ENCODE data around the gene COPE.

Gene COPE

DNA sequence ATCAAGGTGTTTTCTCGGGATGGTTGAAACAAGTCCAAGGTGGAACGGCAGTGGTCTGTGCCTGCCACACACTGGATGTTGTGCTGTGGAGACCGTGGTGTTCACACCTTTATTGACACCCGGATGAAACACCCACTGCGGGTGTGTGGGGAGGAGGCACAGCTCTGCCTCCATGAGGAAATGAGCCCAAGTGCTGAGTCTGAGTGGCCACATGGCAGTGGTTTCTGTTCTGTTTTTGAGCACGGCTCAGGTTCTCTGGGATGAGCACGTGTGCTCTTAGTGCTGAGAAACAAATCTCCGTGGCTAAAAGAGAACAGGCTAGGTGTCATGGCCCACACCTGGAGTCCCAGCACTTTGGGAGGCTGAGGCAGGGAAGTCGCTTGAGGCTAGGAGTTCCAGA, 58.0 kb downstream of the COPE start:
- peak in 1 of 42 donors; percentile 30 for DNase-seq
- intact Hi-C loops (cut with DNase I), result no loop called here

DNA sequence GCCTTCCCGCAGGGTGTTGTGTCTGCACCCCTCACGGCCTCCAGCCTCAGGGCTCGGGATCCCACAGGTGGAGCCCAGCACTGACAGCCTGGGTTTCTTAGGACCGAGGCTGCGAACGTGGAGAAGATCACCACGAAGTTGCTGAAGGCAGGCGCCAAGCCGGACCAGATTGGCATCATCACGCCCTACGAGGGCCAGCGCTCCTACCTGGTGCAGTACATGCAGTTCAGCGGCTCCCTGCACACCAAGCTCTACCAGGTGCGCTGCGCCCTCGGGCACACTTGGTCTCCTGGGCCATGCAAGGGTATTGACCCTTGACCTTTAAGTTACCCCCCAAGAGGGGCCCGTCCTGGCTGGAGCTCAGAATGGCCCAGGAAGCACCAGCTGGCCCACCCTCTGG, 58.5 kb downstream of the COPE start:
- intact Hi-C loops (cut with DNase I), result no loop called here
- DNase-seq, result no peak

DNA sequence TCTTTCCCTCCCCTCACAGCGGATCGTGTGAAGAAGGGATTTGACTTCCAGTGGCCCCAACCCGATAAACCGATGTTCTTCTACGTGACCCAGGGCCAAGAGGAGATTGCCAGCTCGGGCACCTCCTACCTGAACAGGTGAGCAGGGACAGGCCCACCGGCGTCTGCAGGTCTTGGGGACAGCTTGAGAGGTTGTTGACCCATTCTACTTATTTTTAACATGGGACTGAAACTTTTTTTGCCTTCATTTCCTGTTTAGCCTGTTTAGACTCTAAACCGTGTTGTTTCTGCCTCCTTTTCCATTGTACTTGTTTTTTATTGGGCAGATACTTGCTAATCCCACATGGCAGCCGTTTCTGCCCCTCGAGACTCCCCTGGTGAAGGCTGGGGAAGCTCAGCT, 58.9 kb downstream of the COPE start:
- DNase-seq, result no peak
- intact Hi-C loops (cut with DNase I), result no loop called here

DNA sequence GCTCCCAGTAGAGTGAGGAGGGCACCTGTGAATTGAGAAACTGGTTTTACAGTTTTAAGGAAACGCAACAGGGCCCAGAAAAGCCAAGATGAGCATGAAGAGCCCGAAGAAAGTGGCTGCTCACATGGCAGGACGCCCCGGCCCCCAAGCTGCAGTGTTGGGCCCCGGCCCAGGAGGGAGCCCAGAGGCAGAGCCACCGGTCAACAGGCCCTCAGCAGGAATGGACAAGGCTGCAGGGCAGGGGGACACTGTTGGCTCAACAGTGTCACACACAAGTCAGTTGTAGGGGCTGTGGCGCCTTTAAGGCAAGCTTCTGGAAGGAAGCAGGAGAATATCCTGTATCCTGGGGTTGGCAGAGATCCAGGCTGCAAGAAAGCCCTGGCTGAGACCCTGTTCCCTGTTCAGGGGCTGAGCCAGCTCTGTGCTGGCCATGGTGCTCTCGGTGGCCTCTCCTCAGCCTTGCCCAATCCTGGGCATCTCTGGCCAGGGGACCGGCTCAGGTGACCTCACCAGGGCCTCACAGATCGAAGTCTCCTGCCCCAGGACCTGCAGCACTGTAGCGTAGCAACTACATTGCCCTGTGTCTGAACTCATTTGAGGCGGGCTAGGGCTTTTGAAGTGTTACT, 59.4 kb downstream of the COPE start:
- intact Hi-C loops (cut with DNase I), result no loop called here
- peak in 3 of 42 donors; percentile 22 to 52 (median 38) for DNase-seq

DNA sequence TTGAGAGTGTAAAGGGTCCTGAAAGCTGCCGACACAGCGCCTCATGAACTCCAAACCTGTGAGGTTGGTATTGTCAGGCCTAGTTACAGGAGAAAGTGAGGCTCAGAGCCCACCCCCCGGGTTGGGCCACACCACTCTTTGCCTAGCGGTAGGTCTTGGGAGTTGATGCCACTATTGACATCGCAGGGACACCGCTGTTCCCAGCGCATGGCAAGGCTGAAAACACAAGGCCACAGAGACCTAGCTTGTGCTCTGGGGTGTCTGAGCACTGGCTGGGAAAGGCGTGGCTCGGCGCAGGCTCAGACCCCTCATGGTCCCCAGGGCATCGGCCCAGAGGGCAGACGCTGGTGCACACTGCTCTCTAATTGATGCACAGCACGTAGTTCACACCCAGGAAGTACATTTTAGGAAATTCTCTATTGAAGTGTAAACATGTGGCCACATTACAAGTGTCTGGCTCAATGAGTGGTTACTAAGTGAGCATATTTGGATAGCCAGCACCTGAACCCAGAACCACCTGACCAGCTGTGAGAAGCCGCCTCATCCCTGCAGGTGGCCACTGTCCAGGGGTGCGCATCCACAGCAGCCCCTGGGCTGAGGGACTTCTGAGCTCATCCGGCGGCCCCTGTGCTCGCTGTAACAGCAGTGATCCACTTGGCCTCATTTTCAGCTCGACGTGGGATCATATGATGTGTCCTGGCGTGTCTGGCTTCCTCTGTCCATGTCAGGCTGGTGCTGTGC, 60.1 kb downstream of the COPE start:
- no peak for DNase-seq
- intact Hi-C loops (cut with DNase I), result no loop called here

DNA sequence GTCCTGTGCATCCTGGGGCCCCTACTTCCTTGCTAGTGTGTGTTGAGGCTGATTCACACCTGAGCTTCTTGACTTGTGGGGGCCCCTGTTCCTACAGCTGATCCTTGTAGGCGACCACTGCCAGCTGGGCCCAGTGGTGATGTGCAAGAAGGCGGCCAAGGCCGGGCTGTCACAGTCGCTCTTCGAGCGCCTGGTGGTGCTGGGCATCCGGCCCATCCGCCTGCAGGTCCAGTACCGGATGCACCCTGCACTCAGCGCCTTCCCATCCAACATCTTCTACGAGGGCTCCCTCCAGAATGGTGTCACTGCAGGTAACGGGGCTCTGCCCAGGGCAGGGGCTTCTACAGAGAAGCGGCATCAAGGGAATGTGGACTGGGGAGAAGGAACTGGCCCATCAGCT, 62.0 kb downstream of the COPE start:
- intact Hi-C loops (cut with DNase I), result no loop called here
- no peak for DNase-seq

DNA sequence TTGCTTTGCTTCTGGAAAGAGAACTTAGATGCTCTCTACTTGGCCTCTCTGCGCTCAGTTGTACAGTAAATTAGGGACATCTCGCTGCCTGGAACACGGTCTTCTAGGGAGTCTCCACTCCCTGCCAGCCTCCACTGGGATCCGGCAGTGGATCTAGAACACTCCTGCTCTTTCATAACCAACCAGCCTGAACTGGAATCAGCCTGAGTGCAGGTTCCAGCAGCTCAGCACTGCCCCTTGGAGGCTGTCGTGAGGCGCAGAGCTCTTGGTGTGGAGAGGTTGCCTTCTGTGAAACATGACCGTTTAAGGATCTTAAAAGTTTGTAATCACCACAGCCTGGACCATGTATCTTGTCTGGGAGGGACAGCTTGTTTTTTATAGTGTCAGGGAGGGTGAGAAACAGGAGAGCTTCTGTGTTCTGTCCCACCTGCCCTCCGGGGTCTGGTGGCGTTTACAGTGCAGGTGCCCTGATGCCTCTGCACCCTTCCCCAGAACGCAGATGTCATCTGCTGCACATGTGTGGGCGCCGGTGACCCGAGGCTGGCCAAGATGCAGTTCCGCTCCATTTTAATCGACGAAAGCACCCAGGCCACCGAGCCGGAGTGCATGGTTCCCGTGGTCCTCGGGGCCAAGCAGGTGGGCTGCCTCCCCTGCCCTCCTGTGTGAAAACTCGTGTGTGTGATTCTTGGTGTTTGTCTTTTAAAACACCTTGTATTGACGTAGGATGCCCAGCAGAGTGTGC, 62.6 kb downstream of the COPE start:
- peak; percentile 43 to 93 (median 78) for DNase-seq
- intact Hi-C loops (cut with DNase I), result no loop called here

DNA sequence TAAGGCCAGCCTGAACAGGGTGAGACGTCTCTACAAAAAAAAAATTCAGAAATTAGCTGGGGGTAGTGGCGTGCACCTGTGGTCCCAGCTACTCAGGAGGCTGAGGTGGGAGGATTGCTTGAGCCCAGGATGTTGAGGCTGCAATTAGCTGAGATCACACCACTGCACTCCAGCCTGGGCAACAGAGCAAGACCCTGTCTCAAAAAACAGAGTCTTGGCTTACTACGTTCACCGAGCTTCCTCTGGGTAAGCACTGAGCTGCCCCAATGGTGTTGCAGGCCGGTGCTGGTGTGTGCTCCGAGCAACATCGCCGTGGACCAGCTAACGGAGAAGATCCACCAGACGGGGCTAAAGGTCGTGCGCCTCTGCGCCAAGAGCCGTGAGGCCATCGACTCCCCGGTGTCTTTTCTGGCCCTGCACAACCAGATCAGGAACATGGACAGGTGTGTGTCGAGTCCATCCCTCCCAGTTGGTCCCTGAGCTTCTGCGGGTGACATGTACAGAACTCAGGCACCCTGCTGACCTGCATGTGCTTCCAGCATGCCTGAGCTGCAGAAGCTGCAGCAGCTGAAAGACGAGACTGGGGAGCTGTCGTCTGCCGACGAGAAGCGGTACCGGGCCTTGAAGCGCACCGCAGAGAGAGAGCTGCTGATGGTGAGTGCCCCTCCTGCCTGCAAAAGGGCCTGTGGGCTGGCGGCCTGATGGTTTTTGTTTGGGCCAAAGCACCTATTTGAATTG, 63.4 kb downstream of the COPE start:
- intact Hi-C loops (cut with DNase I), result no loop called here
- DNase-seq, result no peak

DNA sequence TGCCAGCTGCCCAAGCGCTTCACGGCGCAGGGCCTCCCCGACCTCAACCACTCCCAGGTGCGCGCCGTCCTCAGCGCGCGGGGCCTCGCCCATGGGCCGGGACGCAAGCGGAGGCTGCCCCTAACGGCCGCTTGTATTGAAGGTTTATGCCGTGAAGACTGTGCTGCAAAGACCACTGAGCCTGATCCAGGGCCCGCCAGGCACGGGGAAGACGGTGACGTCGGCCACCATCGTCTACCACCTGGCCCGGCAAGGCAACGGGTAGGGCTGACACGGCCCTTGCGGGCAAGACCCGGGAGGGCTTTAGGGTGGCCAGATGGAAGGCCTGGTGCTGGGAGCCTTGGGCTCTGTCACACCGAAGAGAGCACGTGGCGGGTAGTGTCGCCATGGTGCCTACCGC, 64.2 kb downstream of the COPE start:
- intact Hi-C loops (cut with DNase I), result no loop called here
- no peak for DNase-seq

DNA sequence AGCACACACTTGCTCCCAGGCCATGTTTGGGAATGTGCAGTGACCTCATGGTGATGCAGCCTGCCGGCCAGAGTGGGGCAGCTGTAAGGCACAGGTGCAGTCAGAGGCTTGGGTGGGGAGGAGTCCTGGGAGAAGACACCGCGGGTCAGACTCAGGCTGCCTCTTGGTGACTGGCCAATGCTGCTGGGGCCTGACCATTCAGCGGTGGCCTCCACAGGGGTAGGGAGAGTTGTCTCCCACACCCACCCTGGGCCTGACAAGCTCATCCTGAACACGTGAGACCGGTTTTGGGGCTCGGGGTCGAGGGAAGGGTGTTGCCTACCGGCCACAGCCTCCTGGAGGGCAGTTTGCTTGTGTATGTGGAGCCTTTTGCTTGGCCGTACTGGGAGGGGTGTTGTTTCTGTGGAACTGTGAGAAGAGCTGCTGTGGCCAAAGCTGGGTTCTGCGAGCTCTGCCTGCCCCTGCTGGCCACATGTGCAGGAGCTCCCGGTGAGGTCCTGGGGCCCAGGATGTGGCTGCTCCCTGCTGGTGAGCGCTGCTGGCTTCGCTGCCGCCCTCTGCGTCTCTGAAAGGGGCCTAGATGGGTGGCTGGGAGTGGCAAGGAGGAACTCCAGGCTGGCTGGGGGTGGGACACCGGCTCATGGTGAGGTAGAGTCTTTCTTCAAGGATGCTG, 65.3 kb downstream of the COPE start:
- intact Hi-C loops (cut with DNase I), result no loop called here
- peak in 1 of 42 donors; percentile 46 for DNase-seq

DNA sequence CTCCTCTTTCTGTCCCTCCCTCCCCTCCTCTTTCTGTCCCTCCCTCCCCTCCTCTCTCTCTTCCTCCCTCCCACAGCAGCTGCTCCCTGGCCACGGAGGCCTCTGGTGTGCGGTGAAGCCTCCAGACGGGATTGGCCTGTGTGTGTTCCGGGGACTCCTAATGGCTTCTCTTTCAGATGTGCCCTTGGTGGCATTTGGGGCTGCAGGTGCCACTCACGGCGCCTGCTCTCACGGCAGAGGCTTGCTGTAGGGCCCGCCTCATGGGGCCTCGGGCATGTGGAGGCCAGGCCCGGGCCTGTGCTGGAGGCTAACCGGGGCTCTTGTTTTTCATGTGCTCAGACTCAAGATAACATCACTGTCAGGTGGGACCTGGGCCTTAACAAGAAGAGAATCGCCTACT, 66.5 kb downstream of the COPE start:
- intact Hi-C loops (cut with DNase I), result no loop called here
- DNase-seq, result no peak

DNA sequence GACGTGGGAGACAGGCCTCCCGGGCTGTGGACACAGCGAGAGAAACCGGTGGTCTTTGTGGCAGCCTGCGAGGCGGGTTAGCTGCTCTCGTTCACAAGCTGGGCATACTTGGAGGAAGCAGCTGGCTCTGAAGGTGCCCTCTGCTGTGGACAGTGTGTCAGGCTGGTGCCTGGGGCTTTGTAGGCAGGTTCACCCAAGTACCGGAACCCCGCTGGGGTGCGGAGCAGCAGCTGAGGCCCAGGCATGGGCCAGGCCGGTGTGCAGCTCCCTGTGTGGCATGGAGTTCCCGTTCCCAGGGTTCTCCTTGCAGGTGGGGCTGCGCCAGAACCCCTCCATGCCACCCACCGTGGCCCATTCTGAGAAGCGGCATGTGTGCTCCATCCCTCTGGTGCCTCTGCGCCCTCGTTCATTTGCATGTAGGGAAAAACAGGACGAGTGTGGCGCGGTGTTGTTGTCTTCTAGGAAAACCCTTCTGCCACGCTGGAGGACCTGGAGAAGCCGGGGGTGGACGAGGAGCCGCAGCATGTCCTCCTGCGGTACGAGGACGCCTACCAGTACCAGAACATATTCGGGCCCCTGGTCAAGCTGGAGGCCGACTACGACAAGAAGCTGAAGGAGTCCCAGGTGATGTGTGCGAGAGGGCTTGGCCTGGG, 67.4 kb downstream of the COPE start:
- no peak for DNase-seq
- intact Hi-C loops (cut with DNase I), result no loop called here

DNA sequence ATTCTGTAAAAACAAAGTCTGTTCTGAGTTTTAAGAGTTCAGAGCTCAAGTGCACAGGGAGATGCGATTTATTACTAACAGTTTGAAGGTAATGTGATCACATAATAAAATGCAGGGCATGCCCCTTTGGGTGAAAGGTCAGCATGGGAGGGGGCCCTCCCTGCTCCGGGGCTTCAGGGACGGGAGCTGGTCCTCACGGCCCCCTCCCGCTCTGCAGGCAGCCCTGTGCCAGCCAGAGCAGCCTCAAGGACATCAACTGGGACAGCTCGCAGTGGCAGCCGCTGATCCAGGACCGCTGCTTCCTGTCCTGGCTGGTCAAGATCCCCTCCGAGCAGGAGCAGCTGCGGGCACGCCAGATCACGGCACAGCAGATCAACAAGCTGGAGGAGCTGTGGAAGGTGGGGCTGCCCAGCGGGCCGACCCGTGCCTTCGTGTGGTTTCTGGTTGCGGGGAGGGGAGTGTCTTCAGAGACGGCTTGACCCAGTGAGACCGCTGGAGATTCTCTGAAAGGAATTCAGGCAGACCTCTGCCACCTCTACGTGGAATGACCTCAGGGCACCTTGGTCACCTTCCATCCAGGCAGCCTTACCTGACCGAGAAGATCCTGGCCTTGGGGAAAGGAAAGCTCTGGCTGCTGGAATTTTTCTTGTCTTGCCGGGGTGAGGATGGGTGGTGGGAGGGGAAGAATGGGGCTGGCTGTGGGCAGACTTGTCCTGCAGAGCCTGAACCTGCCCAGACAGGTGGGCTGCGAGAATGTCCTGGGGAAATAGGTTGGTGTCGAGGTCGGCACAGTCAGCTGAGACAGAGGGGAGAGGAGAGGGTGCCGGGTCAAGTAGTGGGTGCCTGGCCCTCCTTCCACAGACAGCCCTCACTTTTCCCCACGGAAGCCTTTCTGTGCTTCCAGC, 68.5 kb downstream of the COPE start:
- intact Hi-C loops (cut with DNase I), result no loop called here
- no peak for DNase-seq

DNA sequence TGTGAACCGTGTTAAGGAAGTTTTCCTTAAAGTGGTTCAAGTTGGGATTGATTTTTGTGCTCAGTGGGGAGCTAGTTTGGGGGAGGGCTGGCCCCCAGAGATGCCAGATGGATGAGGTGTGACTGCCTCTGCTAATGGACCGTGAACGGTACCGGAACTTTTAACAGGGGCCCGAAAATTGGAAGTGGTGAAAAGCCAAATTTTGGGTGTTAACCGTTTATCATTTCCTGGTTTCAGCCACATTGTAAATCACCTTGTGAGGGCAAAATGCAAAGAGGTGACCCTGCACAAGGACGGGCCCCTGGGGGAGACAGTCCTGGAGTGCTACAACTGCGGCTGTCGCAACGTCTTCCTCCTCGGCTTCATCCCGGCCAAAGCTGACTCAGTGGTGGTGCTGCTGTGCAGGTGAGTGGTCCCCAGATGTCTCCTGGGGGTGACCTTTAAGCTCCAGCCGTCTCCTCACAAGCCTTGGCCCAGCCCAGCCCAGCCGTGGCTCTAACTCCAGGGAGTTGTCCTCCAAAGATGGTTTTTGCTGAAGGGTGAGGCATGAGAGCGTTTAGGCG, 69.3 kb downstream of the COPE start:
- DNase-seq, result no peak
- intact Hi-C loops (cut with DNase I), result loop anchor here (2.0 to 10.0 kb wide), 2 partner anchors 259 to 385 kb away; no protein-coding TSS in a partner anchor

Data from head of caudate nucleus (tissue), 42 donors.